HG02884 (cell line): ENCODE results near the gene PTPRG.
"Not testable (repeated sequence)": the region's sequence is repeated elsewhere in the genome, so short reads cannot be mapped to it uniquely, and the experiment has no call there.

Experiments used
- ATAC-seq: cut with Tn5 transposase; IDR thresholded peaks from one replicate; pipeline ENCODE4 v1.9.1; 2021; ENCODE audit warnings: mild to moderate bottlenecking, moderate library complexity; ENCODE audit not compliant: unreplicated experiment

The PTPRG gene

DNA sequence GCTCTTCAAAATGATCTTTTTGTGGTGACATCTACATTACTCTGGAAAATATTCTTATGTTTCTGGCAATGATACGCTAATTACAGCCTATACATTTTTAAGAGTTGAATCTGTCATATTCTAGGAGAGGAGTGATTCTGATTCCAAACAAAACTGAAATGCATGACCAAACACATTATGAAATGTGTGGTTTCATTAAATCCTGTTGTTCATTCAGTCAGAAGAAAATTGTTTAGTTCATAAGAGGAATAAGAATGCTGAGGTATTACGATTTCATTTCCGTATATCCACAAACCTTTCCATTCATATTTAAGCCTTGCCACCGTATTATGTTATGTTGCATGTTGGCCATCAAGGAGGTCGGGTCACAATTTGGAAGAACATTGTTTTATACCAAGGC, 466.9 kb downstream of the PTPRG start:
- ATAC-seq, result no peak

DNA sequence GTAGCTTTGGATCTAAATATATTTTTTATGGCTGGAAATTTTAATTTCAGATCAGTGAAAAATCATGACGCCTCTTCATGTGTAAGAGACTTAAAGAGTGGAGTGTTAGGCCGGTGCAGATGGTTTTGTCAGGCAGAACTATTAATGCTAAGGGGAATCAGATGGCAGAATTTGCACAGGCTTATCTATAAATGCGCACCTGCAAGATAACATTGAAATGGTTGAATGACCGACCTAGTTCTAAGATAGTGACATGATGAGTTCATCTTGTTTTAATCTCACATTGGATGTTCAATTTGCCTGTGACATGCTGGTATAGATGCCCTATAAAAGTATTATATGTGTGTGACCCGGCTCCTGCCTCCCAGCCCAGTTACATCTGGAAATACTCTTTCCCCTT, 471.4 kb downstream of the PTPRG start:
- no peak for ATAC-seq

DNA sequence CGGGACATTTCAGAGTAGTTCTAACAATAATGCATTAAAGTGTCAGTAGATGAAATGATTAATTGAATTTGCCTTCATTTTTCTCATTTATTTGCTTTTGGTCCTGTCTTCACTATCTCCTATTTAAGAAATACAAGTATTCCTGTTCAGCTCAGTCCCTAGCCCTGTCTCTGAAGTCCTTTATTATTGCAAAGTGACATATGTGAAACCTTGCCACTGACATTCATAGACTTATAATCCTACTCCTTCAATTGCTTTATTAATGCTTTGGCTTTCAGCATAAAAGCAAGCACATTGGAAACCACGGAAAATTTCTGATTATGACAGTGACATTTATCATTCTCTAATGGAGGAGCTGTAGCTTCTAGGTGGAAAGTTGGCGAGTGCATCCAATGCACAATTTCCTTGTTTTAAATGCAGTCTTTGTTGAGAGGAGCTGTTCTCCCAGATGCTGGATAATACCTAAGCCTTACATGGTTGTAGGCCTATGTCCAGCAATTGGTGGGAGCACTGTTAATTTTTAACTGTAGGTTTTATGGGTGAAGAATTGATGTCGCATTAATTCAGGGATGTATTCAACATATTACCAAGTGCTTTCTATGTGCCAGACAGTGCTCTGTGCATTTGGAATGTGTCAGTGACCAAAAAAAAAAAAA, 474.2 kb downstream of the PTPRG start:
- no peak for ATAC-seq

DNA sequence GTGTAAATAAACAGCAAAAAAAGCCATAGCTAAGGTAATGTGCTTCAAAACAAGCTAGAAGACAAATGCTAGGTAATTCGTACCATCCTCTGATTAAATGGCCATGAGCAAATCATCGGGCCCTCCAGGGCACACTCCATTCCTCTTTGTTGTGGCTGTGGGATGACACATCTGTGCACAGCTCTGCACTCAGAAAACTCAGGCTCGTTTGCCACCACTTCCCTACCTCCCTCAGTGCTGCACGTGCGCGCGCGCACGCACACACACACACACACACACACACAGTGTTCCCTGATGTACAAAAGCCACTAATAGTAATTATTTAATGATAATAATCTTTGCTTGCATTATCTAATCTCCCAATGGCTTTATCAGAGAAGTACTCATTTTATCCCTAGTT, 475.4 kb downstream of the PTPRG start:
- no peak for ATAC-seq

DNA sequence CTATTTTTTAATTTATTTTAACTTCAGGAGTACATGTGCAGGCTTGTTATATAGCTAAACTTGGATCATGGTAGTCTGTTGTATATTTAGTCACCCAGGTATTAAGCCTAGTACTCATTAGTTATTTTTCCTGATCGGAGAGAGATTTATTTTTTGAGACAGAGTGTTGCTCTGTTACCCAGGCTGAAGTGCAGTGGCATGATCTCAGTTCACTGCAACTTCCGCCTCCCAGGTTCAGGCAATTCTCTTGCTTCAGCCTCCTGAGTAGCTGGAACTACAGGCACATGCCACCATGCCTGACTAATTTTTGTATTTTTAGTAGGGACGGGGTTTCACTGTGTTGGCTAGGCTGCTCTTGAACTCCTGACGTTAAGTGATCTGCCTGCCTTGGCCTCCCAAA, 477.4 kb downstream of the PTPRG start:
- ATAC-seq, result not testable (repeated sequence)

DNA sequence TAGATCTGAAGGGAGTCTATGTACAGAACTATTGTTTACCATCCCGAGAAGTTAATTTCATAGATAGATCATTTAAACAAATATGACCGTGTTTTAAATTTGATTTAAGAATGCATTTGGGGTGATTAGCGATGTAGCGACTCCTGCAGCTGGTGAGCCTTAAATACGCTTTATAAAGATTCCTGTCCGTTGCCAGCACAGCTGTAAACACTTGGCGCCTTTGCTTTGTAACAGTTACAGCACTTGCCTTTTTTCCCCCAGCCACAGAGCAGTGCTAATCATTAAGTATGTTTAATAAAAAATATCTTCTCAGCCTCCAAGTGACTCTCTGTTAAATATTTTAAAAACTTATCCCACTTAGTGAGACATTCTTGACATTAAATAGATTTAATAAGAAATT, 478.2 kb downstream of the PTPRG start:
- ATAC-seq, result no peak

DNA sequence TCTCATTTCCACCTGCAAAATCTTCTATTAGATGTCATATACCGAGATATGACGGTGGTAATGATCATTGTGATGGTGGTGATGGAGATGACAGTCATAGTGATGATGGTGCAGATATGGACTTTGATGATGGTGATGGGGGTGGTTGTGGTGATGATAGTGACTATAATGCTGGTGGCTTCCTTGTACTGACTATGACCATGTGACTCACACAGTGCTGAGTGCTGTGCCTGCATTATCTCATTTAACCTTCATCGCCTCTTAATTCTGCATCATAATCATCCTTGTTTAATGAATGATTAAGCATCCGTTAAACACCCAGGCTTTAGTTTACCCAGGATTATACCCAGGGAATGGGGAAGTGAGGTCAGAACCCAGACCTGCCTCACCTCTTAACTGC, 480.3 kb downstream of the PTPRG start:
- no peak for ATAC-seq

DNA sequence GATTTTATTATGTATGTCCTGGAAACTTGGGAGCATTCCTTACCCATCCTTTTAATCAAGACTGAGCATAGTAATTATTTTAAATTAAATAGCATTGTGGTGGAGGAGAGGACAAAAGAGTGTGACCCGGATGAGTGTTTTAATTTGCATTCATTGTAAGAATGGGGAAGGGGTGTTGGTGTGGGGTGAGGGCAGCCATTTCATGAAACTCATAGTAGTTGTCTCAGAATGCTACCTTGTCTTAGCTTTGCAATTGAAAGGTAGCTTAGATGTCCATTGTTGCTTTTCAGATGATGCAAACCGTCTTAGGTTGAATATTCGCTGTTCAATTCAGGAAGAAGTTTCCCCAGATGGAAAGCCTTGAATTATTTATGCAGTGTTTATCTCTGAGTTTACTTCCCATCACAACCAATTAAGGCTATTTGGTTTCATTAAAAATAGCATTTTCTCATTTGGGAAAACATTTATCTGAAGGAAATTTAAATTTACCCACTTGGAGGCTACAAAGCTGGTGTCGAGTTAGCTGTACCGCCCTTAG, 483.6 kb downstream of the PTPRG start:
- ATAC-seq, result no peak

DNA sequence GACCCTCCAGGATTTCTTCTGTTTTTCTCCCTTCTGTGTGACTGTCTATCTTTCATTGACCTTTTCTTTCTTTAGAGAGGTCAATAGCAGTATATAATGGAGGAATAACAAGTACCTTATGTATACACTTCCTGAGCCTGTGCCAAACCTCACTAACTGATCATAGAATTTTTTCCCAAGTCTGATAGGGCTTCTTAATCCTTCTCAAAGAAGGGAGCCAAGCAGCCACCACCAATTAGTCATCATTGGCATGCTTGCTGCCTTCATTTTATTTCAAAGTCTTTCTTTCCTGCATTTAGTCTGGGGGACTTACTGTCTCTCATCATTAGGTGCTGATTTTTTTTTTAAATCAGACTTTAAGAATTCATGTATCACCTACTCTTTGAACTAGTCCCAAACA, 485.0 kb downstream of the PTPRG start:
- no peak for ATAC-seq

DNA sequence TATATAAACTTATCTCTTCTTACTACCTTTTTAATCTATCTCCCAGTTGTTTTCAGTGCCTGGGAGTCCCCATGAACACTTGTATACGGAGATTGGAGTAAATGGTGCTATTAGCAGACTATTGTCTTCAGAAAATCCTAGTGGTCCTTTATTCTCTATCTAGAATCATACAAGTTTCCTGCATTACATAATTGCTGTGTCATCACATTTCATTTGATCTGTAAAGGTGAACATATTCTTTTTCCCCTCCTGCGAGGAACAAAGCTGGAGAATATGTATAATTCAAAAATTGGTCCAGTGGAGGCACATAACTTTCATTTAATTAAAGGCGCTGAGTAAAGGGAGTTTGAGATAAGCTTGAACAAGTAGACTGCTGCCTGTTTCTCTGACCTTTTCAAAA, 487.2 kb downstream of the PTPRG start:
- no peak for ATAC-seq

DNA sequence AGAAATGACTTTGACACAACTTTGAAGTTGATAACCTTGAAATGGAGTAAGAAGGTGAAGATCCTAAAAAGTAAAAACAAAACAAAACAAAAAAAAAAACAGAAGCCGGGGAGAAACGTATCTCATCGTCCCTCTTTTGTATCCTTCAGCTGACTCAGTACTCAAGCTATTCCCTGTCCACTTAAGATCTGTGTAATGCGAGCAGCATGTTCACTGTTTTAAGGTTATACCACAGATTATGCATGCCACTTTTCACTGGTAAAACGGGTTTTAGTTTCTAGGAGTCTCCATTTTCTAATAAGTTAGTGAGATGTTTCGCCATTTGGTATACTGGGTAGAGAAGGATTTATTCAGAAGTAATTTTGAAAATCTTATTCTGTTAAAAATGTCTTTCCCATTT, 487.7 kb downstream of the PTPRG start:
- no peak for ATAC-seq

DNA sequence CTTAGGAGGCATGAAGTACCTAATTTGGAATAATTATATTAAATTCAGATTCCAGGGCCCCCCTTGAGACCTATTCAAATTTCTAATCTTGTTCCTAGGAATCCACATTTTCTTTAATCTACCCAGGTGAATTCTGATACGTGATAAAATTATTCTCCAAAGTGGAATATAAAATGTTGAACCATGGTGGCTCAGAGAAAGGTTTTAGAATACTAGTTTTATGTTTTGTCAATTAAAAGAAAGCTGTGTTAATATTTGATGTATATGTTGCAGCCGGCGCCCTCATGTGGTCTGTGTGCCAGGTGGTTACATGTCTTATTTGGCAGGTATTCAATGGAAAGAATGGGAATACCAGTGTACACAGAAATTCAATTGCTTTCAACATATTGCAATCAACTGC, 490.1 kb downstream of the PTPRG start:
- ATAC-seq, result no peak

DNA sequence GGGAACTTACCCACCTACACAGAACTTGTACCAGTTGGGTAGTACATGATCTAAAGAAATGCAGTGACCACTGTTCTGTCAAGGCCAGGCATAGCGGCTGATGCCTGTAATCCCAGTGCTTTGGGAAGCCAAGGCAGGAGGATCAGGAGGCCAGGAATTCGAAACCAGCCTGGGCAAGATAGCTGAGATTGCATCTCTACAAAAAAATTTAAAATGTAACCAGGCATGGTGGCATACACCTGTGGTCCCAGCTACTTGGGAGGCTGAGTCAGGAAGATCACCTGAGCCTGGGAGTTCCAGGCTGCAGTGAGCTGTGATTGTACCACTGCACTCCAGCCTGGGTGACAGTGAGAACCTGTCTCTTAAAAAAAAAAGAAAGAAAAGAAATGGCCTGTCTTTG, 491.0 kb downstream of the PTPRG start:
- no peak for ATAC-seq

DNA sequence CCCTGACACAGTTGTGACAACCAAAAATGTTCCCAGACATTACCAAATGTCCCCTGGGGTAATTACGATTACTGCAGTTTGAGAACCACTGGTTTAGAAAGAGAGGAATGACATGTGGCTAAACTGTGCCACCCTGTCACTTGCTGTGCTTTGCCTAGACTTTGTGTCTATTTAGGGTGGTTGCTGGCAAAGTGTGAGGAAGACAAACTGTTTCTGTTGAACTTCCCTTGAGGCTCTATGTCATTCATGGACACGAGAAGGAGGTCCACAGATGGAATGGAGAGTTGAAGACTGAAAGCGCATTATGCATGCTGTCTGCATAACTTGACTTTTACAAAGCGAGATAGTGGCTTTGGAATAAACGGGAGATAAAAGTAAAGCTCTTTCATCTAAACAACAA, 495.3 kb downstream of the PTPRG start:
- no peak for ATAC-seq

DNA sequence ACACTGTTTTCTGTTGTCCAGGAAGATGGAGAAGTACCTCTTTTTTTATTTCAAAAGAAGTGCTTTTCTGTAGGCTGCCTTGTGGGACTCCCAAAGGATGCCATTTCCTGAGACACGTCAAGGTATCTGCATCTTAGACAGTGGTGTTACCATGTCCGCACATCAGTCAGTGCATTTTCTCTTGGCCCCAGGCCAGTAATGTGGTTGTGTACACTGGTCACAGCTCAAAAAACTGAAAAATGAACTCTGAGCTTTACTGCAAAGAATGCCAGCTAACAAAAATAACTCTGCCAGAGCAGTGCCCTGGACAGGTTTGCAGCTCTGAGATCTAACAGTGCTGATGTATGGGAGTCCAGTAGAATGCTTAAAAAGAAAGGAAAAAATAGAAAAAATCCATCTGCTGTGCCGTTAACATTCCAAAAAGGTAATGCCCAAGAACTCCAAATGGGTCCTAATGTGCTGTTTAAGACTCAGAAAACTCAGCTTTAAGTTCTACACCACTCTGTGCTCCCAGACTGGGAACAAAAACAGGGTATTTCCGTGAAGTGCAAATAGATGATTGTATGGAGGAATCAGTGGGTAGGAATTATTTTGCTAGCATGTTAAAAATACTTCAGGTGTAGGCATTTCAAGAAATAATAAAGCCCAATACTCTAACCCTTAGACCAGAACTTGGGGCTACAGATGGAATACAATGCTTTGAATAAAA, 496.1 kb downstream of the PTPRG start:
- no peak for ATAC-seq

DNA sequence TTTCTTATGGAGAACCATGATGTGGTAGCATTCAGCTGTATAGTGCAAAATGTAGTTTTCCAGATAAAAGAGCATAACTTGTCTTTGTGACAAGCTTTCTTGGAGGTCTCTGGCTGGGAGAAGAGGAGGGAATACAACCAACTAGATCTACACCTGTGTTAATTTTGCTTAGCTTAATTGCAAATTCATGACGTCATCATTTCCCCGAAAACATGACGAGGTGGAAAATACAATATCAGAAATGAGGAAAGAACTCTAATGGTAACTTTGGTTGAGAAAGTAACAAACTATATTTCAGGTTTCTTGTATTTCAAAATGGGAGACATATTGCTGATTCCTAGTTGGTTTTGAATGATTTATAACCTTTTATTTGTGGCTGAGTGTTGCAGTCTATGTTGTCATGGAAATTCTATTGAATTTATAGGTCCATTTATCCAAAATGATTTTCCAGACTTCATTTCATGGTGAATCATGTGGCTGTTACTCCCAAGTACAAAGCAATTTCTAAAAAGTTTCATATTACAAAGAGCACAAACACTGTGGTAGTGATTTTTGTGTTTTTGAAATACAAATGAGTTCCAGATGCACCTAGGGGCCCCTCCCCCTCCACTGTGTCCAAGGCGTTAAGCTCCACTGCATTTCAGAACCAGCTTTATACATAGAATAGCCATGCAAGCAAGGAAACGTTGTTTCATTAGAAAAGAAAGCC, 504.8 kb downstream of the PTPRG start:
- ATAC-seq, result no peak

DNA sequence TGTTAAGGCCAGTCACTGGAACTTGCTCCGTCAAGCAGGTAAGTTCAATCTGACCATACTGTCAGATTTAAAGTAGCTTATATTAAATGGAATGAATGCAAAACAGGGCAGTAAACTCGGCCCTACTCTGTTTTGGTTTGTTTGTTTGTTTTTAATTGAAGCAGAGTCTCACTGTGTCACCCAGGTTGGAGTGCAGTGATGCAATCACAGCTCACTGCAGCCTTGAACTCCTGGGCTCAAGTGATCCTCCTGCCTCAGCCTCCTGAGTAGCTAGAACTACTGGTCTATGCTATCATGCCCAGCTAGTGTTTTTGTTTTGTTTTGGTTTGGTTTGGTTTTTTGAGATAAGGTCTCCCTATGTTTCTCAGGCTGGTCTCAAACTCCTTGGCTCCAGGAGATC, 507.0 kb downstream of the PTPRG start:
- ATAC-seq, result no peak

DNA sequence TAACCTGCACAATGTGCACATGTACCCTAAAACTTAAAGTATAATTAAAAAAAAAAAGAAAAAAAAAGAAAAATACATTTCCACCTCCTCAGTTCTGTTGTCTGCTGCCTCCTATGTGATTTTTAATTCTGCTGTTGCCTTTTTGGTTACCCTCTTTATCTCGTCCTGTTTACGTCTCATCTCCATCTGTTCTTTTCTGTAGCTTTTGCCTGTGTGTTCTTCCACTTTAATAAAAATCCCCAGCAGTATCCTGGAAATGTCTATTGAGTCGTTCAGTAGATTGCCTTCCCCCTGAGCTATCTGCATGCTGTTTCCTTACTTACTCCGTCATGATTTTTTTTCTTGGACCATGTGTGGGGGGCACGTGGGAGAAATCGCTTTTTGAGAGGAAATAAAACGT, 509.5 kb downstream of the PTPRG start:
- ATAC-seq, result no peak

DNA sequence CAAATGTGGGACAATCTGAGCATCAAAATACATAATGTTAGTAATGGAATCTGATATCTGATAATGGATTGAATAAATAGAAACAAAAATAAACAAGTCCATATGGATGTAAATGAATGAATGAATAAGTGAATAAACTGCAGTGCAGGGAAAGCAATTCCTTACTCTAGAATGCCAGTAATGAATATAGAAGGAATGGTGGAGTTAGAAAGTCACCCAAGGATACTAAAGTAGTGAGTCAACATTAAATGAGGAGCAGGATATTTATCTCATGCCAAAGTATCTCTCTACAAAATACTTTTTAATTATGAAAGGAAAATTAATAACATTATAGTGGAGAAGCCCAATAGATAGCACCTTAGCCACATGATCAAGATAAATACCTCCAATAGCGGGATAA, 511.7 kb downstream of the PTPRG start:
- no peak for ATAC-seq

DNA sequence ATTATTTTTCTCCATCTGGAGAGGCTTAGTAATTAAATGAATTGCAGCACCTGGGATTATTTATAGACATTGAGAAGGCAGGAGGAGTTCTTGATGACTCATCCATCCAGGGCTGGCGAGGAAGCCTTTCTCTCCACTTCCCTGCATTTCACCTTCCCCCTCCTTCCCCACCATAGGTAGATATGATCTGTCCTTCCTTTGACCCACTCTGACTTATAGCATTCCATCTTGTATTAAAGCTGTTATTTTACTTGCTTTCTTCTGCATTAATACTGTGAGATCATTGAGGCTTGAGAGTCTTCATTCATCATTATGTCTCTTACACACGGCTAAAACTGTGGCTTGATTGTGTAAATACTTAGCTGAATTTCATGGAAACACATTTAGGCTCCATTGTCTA, 523.2 kb downstream of the PTPRG start:
- no peak for ATAC-seq

DNA sequence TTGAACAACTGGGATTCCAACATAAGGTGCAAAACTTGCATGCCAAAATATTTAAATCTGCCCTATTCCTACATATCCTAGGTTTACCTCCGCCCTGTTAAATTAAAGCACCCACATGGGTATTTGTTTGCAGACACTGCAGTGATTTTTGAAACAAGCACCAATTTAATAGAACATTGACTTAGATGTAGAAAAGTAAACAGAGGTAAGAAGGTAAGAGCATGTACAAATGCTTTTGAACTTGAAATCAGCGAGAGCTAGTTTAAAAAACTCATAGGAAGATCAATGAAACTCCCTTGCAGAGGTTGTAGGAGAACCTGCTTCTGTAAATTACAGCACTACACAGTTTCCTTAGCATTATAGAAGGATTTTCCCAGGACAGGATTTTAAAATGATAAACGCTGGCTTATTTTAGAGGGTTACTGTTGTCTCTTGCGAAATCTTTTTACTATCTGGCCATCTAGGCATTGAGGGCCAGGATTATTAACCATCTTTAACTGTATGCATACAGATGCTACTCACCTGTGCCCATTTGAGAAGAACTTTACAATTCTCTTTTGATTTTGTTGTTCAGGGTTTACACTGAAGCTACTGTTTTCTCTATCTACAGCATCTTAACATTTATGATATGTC, 527.2 kb downstream of the PTPRG start:
- no peak for ATAC-seq

DNA sequence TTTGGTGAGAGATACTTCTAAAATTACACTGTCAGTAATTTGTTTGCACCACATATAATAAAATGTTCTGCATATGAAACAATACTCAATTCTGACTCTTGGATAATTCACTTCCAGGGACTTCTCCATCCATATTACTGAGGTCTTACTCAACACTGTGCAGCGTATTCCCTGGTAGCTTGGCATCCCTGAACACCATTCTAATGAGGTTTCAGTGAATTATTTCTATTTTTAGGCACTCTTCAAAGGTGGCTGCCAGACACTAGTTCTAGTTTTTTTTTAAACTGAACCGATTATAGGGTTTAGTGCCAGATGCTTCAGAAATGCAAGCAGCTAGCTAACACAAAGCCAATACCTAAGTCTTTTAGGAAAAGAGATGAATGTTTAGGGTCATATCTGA, 528.7 kb downstream of the PTPRG start:
- no peak for ATAC-seq
